Esophagus muscularis mucosa (tissue), 4 donors: ENCODE results near the gene ACER1. TPM values are rescaled to one million over a fixed set of nuclear protein-coding genes. Genes with fewer than 3 reads are reported as not detected.
A peak's percentile ranks its signal among the peaks of the same experiment; 100 is the strongest.

Source experiments
- DNase-seq: peaks from one replicate; pipeline ENCODE4 v3.0.0-alpha.2; 2017; ENCODE audit errors: extremely low spot score
- H3K27ac ChIP-seq, 4 donors: fragments of 200-600 bp; sonication (generic); replicated peaks in 1 of 4; 1 replicate in 3 of 4; 2 replicates in 1 of 4; pipeline ENCODE4 v1.5.1; 2016 to 2019; ENCODE audit warnings: mild to moderate bottlenecking in 1 of 4
- H3K27me3 ChIP-seq, 4 donors: fragments of 200-600 bp; sonication (generic); one replicate each; pipeline versions ENCODE4 v1.5.1 to v1.6.0; 2016 to 2019
- H3K36me3 ChIP-seq, 4 donors: fragments of 200-600 bp; sonication (generic); one replicate each; pipeline ENCODE4 v1.5.1; 2016 to 2019
- H3K4me1 ChIP-seq, 4 donors: fragments of 200-600 bp; sonication (generic); one replicate each; pipeline ENCODE4 v1.5.1; 2016 to 2019
- H3K4me3 ChIP-seq, 4 donors: fragments of 200-600 bp; sonication (generic); 1 replicate in 2 of 4; 2 replicates in 2 of 4; pipeline ENCODE4 v1.5.1; 2016 to 2019; ENCODE audit warnings: mild to moderate bottlenecking in 4 of 4, moderate library complexity in 1 of 4
- H3K9me3 ChIP-seq, 4 donors: fragments of 200-600 bp; sonication (generic); 1 replicate in 3 of 4; 2 replicates in 1 of 4; pipeline ENCODE4 v1.5.1; 2016 to 2019
- CTCF ChIP-seq, 3 experiments: fragments of 200-600 bp in 2 of 3; fragments of 450-650 bp in 1 of 3; sonication (generic) in 2 of 3; IDR thresholded peaks; one replicate each; pipeline ENCODE4 v1.5.1; 2017 to 2019; ENCODE audit warnings: antibody characterized with exemption in 3 of 3, mild to moderate bottlenecking in 2 of 3, moderate library complexity in 1 of 3
- EP300 ChIP-seq: sonication (generic); formaldehyde crosslinking; IDR thresholded peaks from one replicate; pipeline ENCODE4 v1.6.1; 2017; ENCODE audit warnings: antibody characterized with exemption
- POLR2A ChIP-seq: fragments of 450-650 bp; IDR thresholded peaks from one replicate; pipeline ENCODE4 v1.6.1; 2017; ENCODE audit warnings: antibody characterized with exemption, moderate library complexity, mild to moderate bottlenecking, low read depth
- POLR2AphosphoS5 ChIP-seq, 2 donors: sonication (generic); formaldehyde crosslinking; IDR thresholded peaks; one replicate each; pipeline ENCODE4 v1.6.1; 2017; ENCODE audit warnings: antibody characterized with exemption in 2 of 2
- WGBS: methylation state at CpG from one replicate; pipeline ENCODE4 v1.1.5; 2018; 5-methylcytosine and 5-hydroxymethylcytosine counted together
- intact Hi-C: fragments of 100-400 bp; cut with DNase I; formaldehyde crosslinking; loops from one replicate; pipeline ENCODE4 v1.15.1; 2023
- total RNA-seq, 4 donors: library from RNA; depleted of rRNA; stranded (reverse); fragments of >200 nt; gene quantifications; one replicate each; pipeline versions ENCODE4 v1.1.0 to v1.2.1, GENCODE V29; 2016

The ACER1 gene
- total RNA-seq, 4 donors from 2014 or later: not detected

DNA sequence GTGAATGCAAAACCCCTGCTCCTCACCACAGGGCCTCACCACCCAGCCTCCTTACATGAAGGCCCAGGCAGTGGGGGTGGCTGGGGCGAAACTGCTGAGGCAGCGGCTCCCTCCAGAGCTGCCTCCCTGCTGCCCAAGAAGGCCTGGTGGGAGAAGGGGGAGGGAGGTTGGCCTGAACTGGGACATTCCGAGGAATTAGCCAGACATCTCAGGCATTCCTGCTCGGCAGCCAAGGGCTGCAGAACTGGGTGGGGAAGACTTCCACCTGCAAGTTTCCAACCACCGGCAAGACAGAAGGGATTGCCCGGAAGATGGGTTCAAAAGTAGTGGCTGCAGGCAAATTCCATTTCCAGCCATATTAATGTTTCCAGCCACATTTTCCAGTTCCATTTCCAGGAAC is 44.6 kb upstream of the ACER1 start:
- 11% methylated on average over 5 of the region's 6 CpGs for WGBS
- TF ChIP-seq CTCF (IDR thresholded peaks at IDR 0.05) (no peak), POLR2A (no peak), POLR2AphosphoS5 (IDR thresholded peaks at IDR 0.05) (peak; percentile 51 to 70)
- peaks cover 9 to 56% (median 50%) of the 10 kb centered on the region in 4 donors for H3K4me1 ChIP-seq
- H3K9me3 ChIP-seq: no peaks in the 10 kb centered on the region
- intact Hi-C loops: no loop called here
- H3K36me3 ChIP-seq: peaks cover 41 to 62% (median 61%) of the 10 kb centered on the region in 4 donors
- no peaks in the 10 kb centered on the region for H3K27me3 ChIP-seq
- no peak for DNase-seq
- H3K4me3 ChIP-seq: no peak overlapping the region
- peak overlapping the region; percentile 56 to 80 (median 70) for H3K27ac ChIP-seq

DNA sequence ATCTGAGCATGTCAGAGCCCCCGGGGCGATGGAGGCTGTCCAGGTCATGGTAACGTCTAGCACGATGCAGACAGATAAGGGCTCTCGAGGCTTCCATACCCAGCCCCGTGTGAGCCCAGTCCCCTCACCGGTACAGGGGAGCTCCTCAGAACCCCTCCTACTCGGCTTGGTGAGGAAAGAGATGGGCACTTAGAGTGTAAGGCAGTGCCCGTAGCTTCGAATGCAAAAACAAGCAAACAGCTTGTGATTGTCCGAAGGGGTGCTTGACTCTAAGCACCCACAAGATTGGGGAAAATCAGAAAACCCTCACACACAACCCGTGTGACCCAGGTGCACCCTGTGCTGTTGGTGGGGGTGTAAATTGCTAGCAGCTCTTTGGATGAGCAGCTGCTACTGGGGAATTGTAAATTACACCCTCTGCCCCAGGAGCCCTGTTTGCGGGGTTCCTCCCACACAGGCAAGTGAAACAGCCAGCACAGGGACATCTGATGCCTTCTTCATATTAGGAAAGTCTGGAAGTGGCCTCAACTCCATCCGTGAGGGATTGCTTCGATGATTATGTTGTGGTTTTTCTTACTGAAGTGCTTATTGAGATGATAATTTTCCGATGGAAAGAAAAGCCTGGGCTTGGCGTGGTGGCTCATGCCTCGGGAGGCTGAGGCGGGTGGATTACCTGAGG is 43.2 kb upstream of the ACER1 start:
- no peak for TF ChIP-seq EP300
- no peak for TF ChIP-seq POLR2AphosphoS5 (IDR thresholded peaks at IDR 0.05)
- no peak for TF ChIP-seq CTCF (IDR thresholded peaks at IDR 0.05)
- TF ChIP-seq POLR2A: no peak
- Histone ChIP-seq H3K27me3 (no peaks in the 10 kb centered on the region), H3K4me3 (no peak overlapping the region), H3K36me3 (peaks cover 29 to 48% (median 47%) of the 10 kb centered on the region in 4 donors), H3K27ac (peak overlapping the region; percentile 56 to 80 (median 70)), H3K9me3 (no peaks in the 10 kb centered on the region), H3K4me1 (peaks cover 13 to 62% (median 56%) of the 10 kb centered on the region in 4 donors)
- WGBS: 68% methylated on average over 19 of the region's 19 CpGs
- no peak for DNase-seq
- intact Hi-C loops: no loop called here

DNA sequence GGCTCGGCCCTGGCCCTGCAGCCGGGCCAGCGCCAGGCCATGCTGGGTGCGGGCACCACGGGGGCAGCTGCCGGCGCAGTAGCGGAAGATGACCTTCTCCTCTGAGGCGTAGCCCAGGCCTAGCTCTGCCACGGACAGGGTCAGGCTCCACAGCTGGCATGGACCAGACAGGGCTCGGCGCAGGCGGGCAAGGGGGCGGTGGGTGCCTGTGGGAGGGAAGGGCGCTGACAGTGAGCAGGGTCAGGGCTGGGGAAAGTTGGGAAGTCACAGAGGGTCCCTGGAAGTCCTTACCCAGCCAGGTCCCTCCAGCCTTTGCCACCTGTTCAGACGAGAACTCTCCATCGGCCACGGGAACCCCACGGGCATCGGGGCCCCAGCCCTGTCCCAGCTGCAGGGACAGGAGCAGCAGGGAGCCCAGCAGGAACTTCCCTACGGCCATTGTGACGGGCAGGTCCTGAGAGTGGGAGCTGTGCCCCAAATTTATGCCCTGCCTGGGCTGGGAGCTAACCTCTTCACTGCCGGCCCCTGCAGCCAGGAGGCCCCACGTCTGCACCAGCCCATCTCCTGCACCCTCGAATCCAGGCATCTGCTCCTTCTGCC is 42.1 kb upstream of the ACER1 start, which contains the start of gene PSPN:
TSS of gene PSPN (minus strand) at position 523 of the 600 bp plus-strand sequence. CDS start at position 439, 84 bp downstream.
- intact Hi-C loops: no loop called here
- H3K36me3 ChIP-seq: peaks cover 17 to 37% (median 36%) of the 10 kb centered on the region in 4 donors
- TF ChIP-seq POLR2A (no peak), CTCF (IDR thresholded peaks at IDR 0.05) (no peak), EP300 (no peak), POLR2AphosphoS5 (IDR thresholded peaks at IDR 0.05) (no peak)
- peaks cover 13 to 64% (median 56%) of the 10 kb centered on the region in 4 donors for H3K4me1 ChIP-seq
- no peak for DNase-seq
- no peaks in the 10 kb centered on the region for H3K27me3 ChIP-seq
- 71% methylated on average over 4 of the region's 25 CpGs for WGBS
- no peaks in the 10 kb centered on the region for H3K9me3 ChIP-seq
- H3K4me3 ChIP-seq: no peak within 1 kb of the TSS
- peak within 1 kb of the TSS; percentile 63 to 99 (median 88) for H3K27ac ChIP-seq

- H3K36me3 ChIP-seq: peaks cover 11 to 30% (median 29%) of the 10 kb centered on the region in 4 donors
- no peak overlapping the region for H3K4me3 ChIP-seq
- TF ChIP-seq CTCF (IDR thresholded peaks at IDR 0.05) (no peak), POLR2A (no peak), EP300 (no peak), POLR2AphosphoS5 (IDR thresholded peaks at IDR 0.05) (no peak)
- no peaks in the 10 kb centered on the region for H3K27me3 ChIP-seq
- no peaks in the 10 kb centered on the region for H3K9me3 ChIP-seq
- no peak for DNase-seq
- 70% methylated on average over 5 of the region's 29 CpGs for WGBS
- intact Hi-C loops: no loop called here
- H3K27ac ChIP-seq: peak overlapping the region; percentile 95 to 100 (median 99)
- peaks cover 13 to 64% (median 56%) of the 10 kb centered on the region in 4 donors for H3K4me1 ChIP-seq
Measured at GRCh38 chr19:6374711-6375410, 41.4 kb upstream of the ACER1 start.
